Loucy (cell line): ENCODE data around the gene BSN.

Source experiments
- CTCF ChIP-seq: fragments of 200-600 bp; sonication (generic); conservative IDR thresholded peaks from 2 replicates; pipeline ENCODE4 v1.5.1; 2014; ENCODE audit warnings: mild to moderate bottlenecking, antibody characterized with exemption, low read length
- EZH2phosphoT487 ChIP-seq: fragments of 200-600 bp; IDR thresholded peaks from 2 replicates; pipeline ENCODE4 v1.6.1; 2018; ENCODE audit warnings: antibody characterized with exemption, mild to moderate bottlenecking, moderate library complexity, borderline replicate concordance

DNA sequence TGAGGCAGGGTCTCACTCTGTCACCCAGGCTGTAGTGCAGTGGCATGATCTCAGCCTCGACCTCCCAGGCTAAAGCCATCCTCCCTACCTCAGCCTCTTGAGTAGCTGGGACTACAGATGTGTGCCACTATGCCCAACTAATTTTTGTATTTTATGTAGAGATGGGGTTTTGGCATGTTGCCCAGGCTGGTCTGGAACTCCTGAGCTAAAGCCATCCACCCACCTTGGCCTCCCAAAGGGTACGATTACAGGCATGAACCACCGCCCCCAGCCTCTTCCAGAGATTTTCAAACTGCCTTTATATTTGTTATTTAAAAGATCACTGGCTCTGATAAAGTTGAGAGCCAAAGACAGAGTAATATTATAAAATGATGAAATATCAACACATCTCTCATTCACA, 37.3 kb downstream of the BSN start:
- TF ChIP-seq CTCF, result no peak
- TF ChIP-seq EZH2phosphoT487, result no peak
